Spleen (tissue), 11 donors: ENCODE data around the gene SPDEF. TPM values are rescaled to one million over a fixed set of nuclear protein-coding genes. Genes with fewer than 3 reads are reported as not detected.

Source experiments
- DNase-seq: peaks from one replicate; pipeline ENCODE4 v3.0.0-alpha.2; 2020
- H3K27ac ChIP-seq, 8 donors: fragments of 200-600 bp; sonication (generic) in 7 of 8; 1 replicate in 4 of 8; 2 replicates in 4 of 8; pipeline versions ENCODE4 v1.5.0 to v1.8.0; 2016 to 2021; ENCODE audit warnings: inconsistent platforms in 4 of 8, mild to moderate bottlenecking in 4 of 8, moderate library complexity in 1 of 8
- H3K27me3 ChIP-seq, 7 donors: fragments of 200-600 bp; sonication (generic) in 6 of 7; replicated peaks in 1 of 7; 1 replicate in 4 of 7; 2 replicates in 3 of 7; pipeline versions ENCODE4 v1.5.0 to v1.8.0; 2016 to 2021; ENCODE audit warnings: inconsistent platforms in 3 of 7, mild to moderate bottlenecking in 1 of 7
- H3K36me3 ChIP-seq, 6 donors: fragments of 200-600 bp; sonication (generic) in 5 of 6; 1 replicate in 4 of 6; 2 replicates in 2 of 6; pipeline versions ENCODE4 v1.5.0 to v1.8.0; 2016 to 2021; ENCODE audit warnings: inconsistent platforms in 2 of 6
- H3K4me1 ChIP-seq, 6 donors: fragments of 200-600 bp; sonication (generic) in 5 of 6; 1 replicate in 3 of 6; 2 replicates in 3 of 6; pipeline versions ENCODE4 v1.5.0 to v1.8.0; 2016 to 2021; ENCODE audit warnings: inconsistent platforms in 3 of 6
- H3K4me3 ChIP-seq, 8 donors: fragments of 200-600 bp; sonication (generic) in 7 of 8; 1 replicate in 4 of 8; 2 replicates in 4 of 8; pipeline versions ENCODE4 v1.5.0 to v1.8.0; 2016 to 2021; ENCODE audit warnings: inconsistent platforms in 4 of 8, mild to moderate bottlenecking in 4 of 8, moderate library complexity in 2 of 8
- H3K9me3 ChIP-seq, 8 donors: fragments of 200-600 bp; sonication (generic) in 7 of 8; 1 replicate in 4 of 8; 2 replicates in 4 of 8; pipeline versions ENCODE4 v1.5.0 to v1.8.0; 2016 to 2021; ENCODE audit warnings: inconsistent platforms in 4 of 8
- POLR2A ChIP-seq, 3 donors: fragments of 450-650 bp; IDR thresholded peaks; one replicate each; pipeline ENCODE4 v1.5.1; 2017; ENCODE audit warnings: antibody characterized with exemption in 3 of 3, mild to moderate bottlenecking in 1 of 3
- POLR2AphosphoS5 ChIP-seq, 3 donors: sonication (generic); formaldehyde crosslinking; IDR thresholded peaks; one replicate each; pipeline ENCODE4 v1.5.1; 2017; ENCODE audit warnings: antibody characterized with exemption in 3 of 3
- WGBS, 5 donors: extraction: QIAGEN DNeasy Blood & Tissue Kit in 3 of 5; methylation state at CpG; one replicate each; pipeline versions ENCODE4 v1.1.5 to v1.1.7; 2013 to 2018; 5-methylcytosine and 5-hydroxymethylcytosine counted together
- intact Hi-C: fragments of 100-400 bp; cut with DNase I; formaldehyde crosslinking; loops from one replicate; pipeline ENCODE4 v1.15.0; 2023; ENCODE audit warnings: low total_unique reads
- polyA plus RNA-seq, 3 donors: library from polyadenylated mRNA; stranded (reverse); fragments of 200-250 nt; gene quantifications; one replicate each; pipeline ENCODE4 v1.2.1, GENCODE V29; 2013
- total RNA-seq, 7 donors: library from RNA; depleted of rRNA in 3 of 7; stranded (reverse); fragments of >200 nt in 3 of 7; fragmentation: NEBNext Ultra II Directional in 4 of 7; extraction: Animal tissue kit (Norgen Biotek cat#: 25700) in 4 of 7; gene quantifications; one replicate each; pipeline versions ENCODE4 v1.1.0 to v1.2.1, GENCODE V29; 2016 to 2021
- TF ChIP-seq, protein P1 (sequence below), 11 experiments: fragments of 200-600 bp in 7 of 11; fragments of 450-650 bp in 4 of 11; sonication (generic) in 4 of 11; IDR thresholded peaks in 8 of 11; conservative IDR thresholded peaks in 3 of 11; 1 replicate in 7 of 11; 2 replicates in 4 of 11; pipeline versions ENCODE4 v1.4.0 to v1.8.0; 2016 to 2021; ENCODE audit warnings: antibody characterized with exemption in 11 of 11, inconsistent platforms in 4 of 11, mild to moderate bottlenecking in 1 of 11
- donor health status: healthy with polysubstance abuse.
- donor health status: DM: no; HTN: no; CAD: no; lungs with moderate emphysema.
- donor health status: DM: no; HTN: no; CAD: no.
- donor health status: Bipolar disorder and iron deficiency.
- donor health status: healthy.
- donor health status: DM: no; HTN: no; CAD: no.
- donor health status: DM: yes; HTN: yes; CAD: no.

Gene SPDEF
- total and polyA plus RNA-seq, 10 donors = 0.03 to 0.32 (median 0.13) TPM; not detected in 7

DNA sequence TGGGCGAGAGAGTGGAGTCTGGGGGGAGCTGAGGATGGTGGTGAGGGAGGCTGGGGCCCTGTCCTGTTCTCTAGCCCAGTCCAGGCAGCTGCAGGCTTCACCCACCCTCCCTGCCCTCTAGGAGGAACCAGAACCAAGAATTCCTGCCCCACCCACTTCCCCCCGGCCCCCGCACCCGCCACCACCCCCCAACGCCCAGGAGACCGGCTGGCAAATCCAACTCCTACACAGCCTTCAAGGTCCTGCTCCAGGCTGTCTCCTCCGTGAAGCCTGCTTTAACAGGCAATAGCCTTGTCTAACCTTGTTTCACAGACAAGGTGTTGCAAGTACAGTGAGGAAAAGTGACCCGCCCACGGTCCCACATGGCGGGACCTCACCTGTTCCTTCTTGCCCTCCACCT lies 2.4 kb downstream of the SPDEF start:
- WGBS, 5 donors = 47 to 63% (median 56%) methylated on average over 6 to 10 of the region's 10 CpGs
- Histone ChIP-seq H3K9me3 (peaks cover 0 to 11% (median 9%) of the 10 kb centered on the region in 8 donors), H3K36me3 (no peaks in the 10 kb centered on the region), H3K4me1 (peaks cover 0 to 6% (median 0%) of the 10 kb centered on the region in 6 donors), H3K4me3 (no peak overlapping the region), H3K27ac (no peak overlapping the region), H3K27me3 (peaks cover 0 to 11% (median 0%) of the 10 kb centered on the region in 7 donors)
- DNase-seq = no peak
- TF ChIP-seq, protein P1, sequence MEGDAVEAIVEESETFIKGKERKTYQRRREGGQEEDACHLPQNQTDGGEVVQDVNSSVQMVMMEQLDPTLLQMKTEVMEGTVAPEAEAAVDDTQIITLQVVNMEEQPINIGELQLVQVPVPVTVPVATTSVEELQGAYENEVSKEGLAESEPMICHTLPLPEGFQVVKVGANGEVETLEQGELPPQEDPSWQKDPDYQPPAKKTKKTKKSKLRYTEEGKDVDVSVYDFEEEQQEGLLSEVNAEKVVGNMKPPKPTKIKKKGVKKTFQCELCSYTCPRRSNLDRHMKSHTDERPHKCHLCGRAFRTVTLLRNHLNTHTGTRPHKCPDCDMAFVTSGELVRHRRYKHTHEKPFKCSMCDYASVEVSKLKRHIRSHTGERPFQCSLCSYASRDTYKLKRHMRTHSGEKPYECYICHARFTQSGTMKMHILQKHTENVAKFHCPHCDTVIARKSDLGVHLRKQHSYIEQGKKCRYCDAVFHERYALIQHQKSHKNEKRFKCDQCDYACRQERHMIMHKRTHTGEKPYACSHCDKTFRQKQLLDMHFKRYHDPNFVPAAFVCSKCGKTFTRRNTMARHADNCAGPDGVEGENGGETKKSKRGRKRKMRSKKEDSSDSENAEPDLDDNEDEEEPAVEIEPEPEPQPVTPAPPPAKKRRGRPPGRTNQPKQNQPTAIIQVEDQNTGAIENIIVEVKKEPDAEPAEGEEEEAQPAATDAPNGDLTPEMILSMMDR (IDR thresholded peaks at IDR 0.05 in 8 of 11, conservative IDR thresholded peaks at IDR 0.05 in 3 of 11) = no peak
- no peak for TF ChIP-seq POLR2AphosphoS5 (IDR thresholded peaks at IDR 0.05)
- no peak for TF ChIP-seq POLR2A (IDR thresholded peaks at IDR 0.05)
- intact Hi-C loops = no loop called here

- TF ChIP-seq, protein P1 (IDR thresholded peaks at IDR 0.05 in 8 of 11, conservative IDR thresholded peaks at IDR 0.05 in 3 of 11) = no peak
- TF ChIP-seq POLR2AphosphoS5 (IDR thresholded peaks at IDR 0.05) = no peak
- TF ChIP-seq POLR2A (IDR thresholded peaks at IDR 0.05) = no peak
- WGBS, 5 donors = 77 to 88% (median 82%) methylated on average over 4 of the region's 4 CpGs
- intact Hi-C loops = no loop called here
- Histone ChIP-seq H3K27ac (no peak overlapping the region), H3K4me1 (peaks cover 0 to 6% (median 0%) of the 10 kb centered on the region in 6 donors), H3K9me3 (peaks cover 0 to 5% (median 4%) of the 10 kb centered on the region in 8 donors), H3K36me3 (no peaks in the 10 kb centered on the region), H3K4me3 (no peak overlapping the region), H3K27me3 (peaks cover 0 to 11% (median 0%) of the 10 kb centered on the region in 7 donors)
- no peak for DNase-seq
Observed at GRCh38 chr6:34553146-34553545, 3.0 kb downstream of the SPDEF start.

DNA sequence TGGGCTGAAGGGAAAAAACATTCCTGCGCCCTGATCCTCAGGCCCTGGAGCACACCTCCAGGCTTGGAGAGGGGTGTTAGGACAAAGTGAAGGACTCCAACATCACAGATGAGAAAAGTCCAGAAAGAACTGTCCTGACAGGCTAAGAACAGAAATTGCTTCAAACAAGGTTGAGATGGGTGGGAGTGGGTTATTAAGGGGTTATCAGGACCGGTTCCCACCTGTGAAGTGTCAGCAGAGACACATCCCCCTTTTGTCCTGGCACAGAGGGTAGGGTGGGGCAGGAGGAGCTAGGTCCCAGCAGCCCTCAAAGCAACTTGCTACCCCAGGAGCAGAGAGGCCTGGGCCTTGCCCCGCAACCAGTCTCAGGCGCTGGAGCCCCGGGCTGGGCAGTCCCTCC lies 3.5 kb downstream of the SPDEF start:
- intact Hi-C loops = no loop called here
- H3K36me3 ChIP-seq = no peaks in the 10 kb centered on the region
- TF ChIP-seq POLR2AphosphoS5 (IDR thresholded peaks at IDR 0.05) = no peak
- TF ChIP-seq, protein P1 (IDR thresholded peaks at IDR 0.05 in 8 of 11, conservative IDR thresholded peaks at IDR 0.05 in 3 of 11) = no peak
- TF ChIP-seq POLR2A (IDR thresholded peaks at IDR 0.05) = no peak
- WGBS, 5 donors = 85 to 99% (median 90%) methylated on average over 5 of the region's 5 CpGs
- no peak for DNase-seq
- H3K4me1 ChIP-seq = peaks cover 0 to 6% (median 0%) of the 10 kb centered on the region in 6 donors
- peaks cover 0 to under 1% (median 0%) of the 10 kb centered on the region in 8 donors for H3K9me3 ChIP-seq
- no peak overlapping the region for H3K4me3 ChIP-seq
- H3K27me3 ChIP-seq = peaks cover 0 to 11% (median 0%) of the 10 kb centered on the region in 7 donors
- H3K27ac ChIP-seq = no peak overlapping the region

GRCh38 chr6:34551720-34552119 lies 4.4 kb downstream of the SPDEF start:
- no peak overlapping the region for H3K4me3 ChIP-seq
- no peak for DNase-seq
- no peak overlapping the region for H3K27ac ChIP-seq
- H3K36me3 ChIP-seq = no peaks in the 10 kb centered on the region
- H3K9me3 ChIP-seq = no peaks in the 10 kb centered on the region
- H3K4me1 ChIP-seq = peaks cover 0 to 10% (median 3%) of the 10 kb centered on the region in 6 donors
- intact Hi-C loops = no loop called here
- TF ChIP-seq, protein P1 (IDR thresholded peaks at IDR 0.05 in 8 of 11, conservative IDR thresholded peaks at IDR 0.05 in 3 of 11) = no peak
- TF ChIP-seq POLR2AphosphoS5 (IDR thresholded peaks at IDR 0.05) (no peak), POLR2A (IDR thresholded peaks at IDR 0.05) (no peak)
- H3K27me3 ChIP-seq = peaks cover 0 to 11% (median 0%) of the 10 kb centered on the region in 7 donors
- 88 to 96% (median 91%) methylated on average over 8 of the region's 8 CpGs for WGBS, 5 donors
